Calu3 (cell line): ENCODE results near the gene ZNF333. TPM values are rescaled to one million over a fixed set of nuclear protein-coding genes. Genes with fewer than 3 reads are reported as not detected.
"Not testable (repeated sequence)": the region's sequence is repeated elsewhere in the genome, so short reads cannot be mapped to it uniquely, and the experiment has no call there.

Source experiments
- BruUV-seq: library from RNA; stranded (reverse); fragments of 400-500 nt; replicated peaks from 2 replicates; lab custom pipeline; 2021; lab: Mats Ljungman, UMichigan
- CTCF ChIA-PET: fragments of 300-600 bp; sonication (Branson Sonifier 250); formaldehyde crosslinking; loops from one replicate; lab custom pipeline; 2022; ENCODE audit warnings: antibody characterized with exemption; lab: Charles Lee
- DNase-seq: peaks from one replicate; pipeline ENCODE4 v3.0.0; 2022
- H3K27ac Mint-ChIP-seq: one replicate; pipeline ENCODE4 v1.8.0; 2022; ENCODE audit warnings: mixed read lengths; ENCODE audit not compliant: unreplicated experiment
- H3K27me3 Mint-ChIP-seq: one replicate; pipeline ENCODE4 v1.8.0; 2022; ENCODE audit warnings: mixed read lengths; ENCODE audit not compliant: unreplicated experiment
- H3K36me3 Mint-ChIP-seq: one replicate; pipeline ENCODE4 v1.8.0; 2022; ENCODE audit warnings: mild to moderate bottlenecking, moderate library complexity, mixed read lengths; ENCODE audit not compliant: insufficient read depth, unreplicated experiment
- H3K4me1 Mint-ChIP-seq: one replicate; pipeline ENCODE4 v1.8.0; 2022; ENCODE audit warnings: mild to moderate bottlenecking, low read depth, mixed read lengths; ENCODE audit not compliant: unreplicated experiment
- H3K4me3 Mint-ChIP-seq: one replicate; pipeline ENCODE4 v1.8.0; 2022; ENCODE audit warnings: mild to moderate bottlenecking, low read depth, moderate library complexity, mixed read lengths; ENCODE audit not compliant: unreplicated experiment
- H3K9me3 Mint-ChIP-seq: one replicate; pipeline ENCODE4 v1.8.0; 2022; ENCODE audit warnings: low read depth, mixed read lengths; ENCODE audit not compliant: unreplicated experiment
- CTCF ChIP-seq: fragments of 200-600 bp; IDR thresholded peaks from one replicate; pipeline ENCODE4 v1.8.0; 2022; ENCODE audit warnings: antibody characterized with exemption; ENCODE audit not compliant: unreplicated experiment
- intact Hi-C: fragments of 100-400 bp; cut with micrococcal nuclease; formaldehyde crosslinking; loops from one replicate; pipeline ENCODE4 v1.10.0; 2022; ENCODE audit not compliant: unreplicated experiment
- total RNA-seq: library from RNA; stranded (reverse); gene quantifications from 2 replicates; pipeline ENCODE4 v1.2.3, GENCODE V29; 2022

ZNF333 gene
- total RNA-seq, 1 experiment from 2014 or later: 5.8 TPM

GRCh38 chr19:14764401-14764800, 74.6 kb downstream of the ZNF333 start:
- CTCF ChIA-PET: no interaction called here
- no peak overlapping the region for H3K4me3 Mint-ChIP-seq
- intact Hi-C loops: no loop called here

GRCh38 chr19:14765403-14765802, 75.6 kb downstream of the ZNF333 start:
- H3K36me3 Mint-ChIP-seq, H3K4me3 Mint-ChIP-seq, BruUV-seq, H3K4me1 Mint-ChIP-seq, DNase-seq, CTCF ChIA-PET, H3K9me3 Mint-ChIP-seq, H3K27ac Mint-ChIP-seq, intact Hi-C loops: not testable (repeated sequence)
- H3K27me3 Mint-ChIP-seq: peaks cover 39% of the 10 kb centered on the region

More at GRCh38 chr19:14764401-14764800, 74.6 kb downstream of the ZNF333 start:
- Mint-ChIP-seq H3K27ac (no peak overlapping the region), H3K9me3 (no peaks in the 10 kb centered on the region), H3K27me3 (peaks cover 36% of the 10 kb centered on the region), H3K4me1 (no peaks in the 10 kb centered on the region), H3K36me3 (no peaks in the 10 kb centered on the region)
- no TSS peak for BruUV-seq
- no peak for DNase-seq
- no peak for TF ChIP-seq CTCF

DNA sequence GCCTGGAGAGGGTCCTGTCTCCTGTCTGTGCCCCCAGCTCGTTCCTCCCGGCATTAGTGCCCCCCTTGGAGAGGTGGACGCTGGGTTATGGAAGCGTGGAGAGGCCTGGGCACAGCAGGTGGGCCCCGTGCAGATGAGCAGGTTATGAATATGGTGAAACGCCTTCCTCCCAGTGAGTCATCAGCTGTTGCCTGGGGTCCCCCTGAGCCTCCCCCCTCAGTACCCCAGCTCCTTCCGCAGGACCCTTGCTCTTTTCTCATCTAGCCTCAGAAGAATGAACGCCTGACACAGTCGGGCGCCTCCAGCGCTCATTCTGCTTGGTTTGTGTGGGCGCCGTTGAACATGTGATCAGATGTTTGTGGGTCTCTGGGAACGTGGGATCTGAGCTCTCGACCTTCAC, 76.0 kb downstream of the ZNF333 start:
- CTCF ChIA-PET: not testable (repeated sequence)

GRCh38 chr19:14767466-14767971, 77.7 kb downstream of the ZNF333 start:
- CTCF ChIA-PET: no interaction called here
- H3K27ac Mint-ChIP-seq: no peak overlapping the region

More for the DNA sequence above, 76.0 kb downstream of the ZNF333 start:
- intact Hi-C loops, H3K4me1 Mint-ChIP-seq, H3K27ac Mint-ChIP-seq, H3K9me3 Mint-ChIP-seq, H3K4me3 Mint-ChIP-seq, DNase-seq, BruUV-seq, H3K36me3 Mint-ChIP-seq: not testable (repeated sequence)
- H3K27me3 Mint-ChIP-seq: peaks cover 35% of the 10 kb centered on the region

DNA sequence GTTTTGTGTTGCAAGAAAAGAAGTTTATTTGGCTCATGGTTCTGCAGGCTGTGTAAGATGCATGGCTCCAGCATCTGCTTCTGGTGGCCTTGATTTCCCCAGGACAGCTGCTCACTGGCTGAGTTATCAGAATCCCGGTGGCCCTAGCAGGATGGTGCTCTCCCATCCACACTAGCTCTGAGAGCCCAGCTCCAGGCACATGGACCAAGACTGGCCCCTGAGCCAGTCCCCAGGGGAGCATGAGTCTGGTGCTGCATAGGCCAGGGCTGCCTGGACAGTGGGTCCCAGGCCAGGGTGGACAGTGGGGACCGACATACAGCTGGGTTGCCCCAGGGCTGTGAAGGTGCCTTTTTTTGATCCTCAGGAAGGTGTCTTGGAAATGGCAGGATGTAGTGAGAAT, 78.2 kb downstream of the ZNF333 start:
- TF ChIP-seq CTCF: no peak
- no peak overlapping the region for H3K27ac Mint-ChIP-seq
- H3K4me3 Mint-ChIP-seq: no peak overlapping the region
- no TSS peak for BruUV-seq
- CTCF ChIA-PET: no interaction called here
- DNase-seq: no peak
- H3K9me3 Mint-ChIP-seq: no peaks in the 10 kb centered on the region
- peaks cover 33% of the 10 kb centered on the region for H3K27me3 Mint-ChIP-seq
- intact Hi-C loops: no loop called here
- H3K4me1 Mint-ChIP-seq: no peaks in the 10 kb centered on the region
- H3K36me3 Mint-ChIP-seq: no peaks in the 10 kb centered on the region

More at GRCh38 chr19:14767466-14767971, 77.7 kb downstream of the ZNF333 start:
- peaks cover 34% of the 10 kb centered on the region for H3K27me3 Mint-ChIP-seq
- H3K9me3 Mint-ChIP-seq: no peaks in the 10 kb centered on the region
- BruUV-seq: no TSS peak
- no peak for TF ChIP-seq CTCF
- no peaks in the 10 kb centered on the region for H3K4me1 Mint-ChIP-seq
- H3K4me3 Mint-ChIP-seq: no peak overlapping the region
- no peak for DNase-seq
- no peaks in the 10 kb centered on the region for H3K36me3 Mint-ChIP-seq
- intact Hi-C loops: no loop called here
